BLaER1 treated with 17β-estradiol and CSF1 and Interleukin-3, amounts not matched to agents 10 nM and 100 nM (cell line): ENCODE measurements around the gene IQSEC3.

Source experiments
- H3K27ac ChIP-seq, 11 experiments: shearing (Covaris generic); formaldehyde crosslinking; 2 replicates each; pipeline ENCODE4 v1.8.1; 2022
- H3K27me3 ChIP-seq, 11 experiments: shearing (Covaris generic); formaldehyde crosslinking; 2 replicates each; pipeline ENCODE4 v1.8.1; 2022
- H3K36me3 ChIP-seq, 11 experiments: shearing (Covaris generic); formaldehyde crosslinking; 2 replicates each; pipeline ENCODE4 v1.8.1; 2022
- H3K4me1 ChIP-seq, 10 experiments: shearing (Covaris generic); formaldehyde crosslinking; 2 replicates each; pipeline ENCODE4 v1.8.1; 2022
- H3K4me2 ChIP-seq, 11 experiments: shearing (Covaris generic); formaldehyde crosslinking; 2 replicates each; pipeline ENCODE4 v1.8.1; 2022
- H3K4me3 ChIP-seq, 10 experiments: shearing (Covaris generic); formaldehyde crosslinking; 2 replicates each; pipeline ENCODE4 v1.8.1; 2022
- H3K9ac ChIP-seq, 11 experiments: shearing (Covaris generic); formaldehyde crosslinking; 2 replicates each; pipeline ENCODE4 v1.8.1; 2022
- H3K9me3 ChIP-seq, 11 experiments: shearing (Covaris generic); formaldehyde crosslinking; replicated peaks in 1 of 11; 2 replicates each; pipeline ENCODE4 v1.8.1; 2022
- H4K20me1 ChIP-seq, 11 experiments: shearing (Covaris generic); formaldehyde crosslinking; 2 replicates each; pipeline ENCODE4 v1.8.1; 2022
- Cebpa-rat ChIP-seq, 11 experiments: shearing (Covaris generic); IDR thresholded peaks; 2 replicates each; pipeline ENCODE4 v1.8.1; 2022

The IQSEC3 gene

GRCh38 chr12:177980-178828 lies 111.6 kb downstream of the IQSEC3 start:
- Histone ChIP-seq H3K4me3 (no peak overlapping the region), H3K4me1 (peaks cover 38 to 59% (median 45%) of the 10 kb centered on the region in 10 experiments), H3K36me3 (no peaks in the 10 kb centered on the region), H3K4me2 (no peak overlapping the region), H4K20me1 (no peaks in the 10 kb centered on the region; a peak in 2 of 22 replicates), H3K9me3 (no peaks in the 10 kb centered on the region), H3K9ac (no peak overlapping the region; a peak in 1 of 22 replicates), H3K27me3 (no peaks in the 10 kb centered on the region), H3K27ac (no peak overlapping the region)
- no peak for TF ChIP-seq Cebpa-rat (IDR thresholded peaks at IDR 0.05)

- Histone ChIP-seq H3K27ac (no peak overlapping the region), H3K4me2 (no peak overlapping the region), H3K9me3 (no peaks in the 10 kb centered on the region), H3K9ac (no peak overlapping the region), H3K4me1 (peaks cover 32 to 54% (median 39%) of the 10 kb centered on the region in 10 experiments), H3K27me3 (no peaks in the 10 kb centered on the region), H4K20me1 (no peaks in the 10 kb centered on the region; a peak in 2 of 22 replicates), H3K4me3 (no peak overlapping the region), H3K36me3 (no peaks in the 10 kb centered on the region)
- TF ChIP-seq Cebpa-rat (IDR thresholded peaks at IDR 0.05) = no peak
These were observed 112.2 kb downstream of the IQSEC3 start for GRCh38 chr12:178829-179109.

- TF ChIP-seq Cebpa-rat (IDR thresholded peaks at IDR 0.05) = no peak
- no peaks in the 10 kb centered on the region; a peak in 2 of 22 replicates for H4K20me1 ChIP-seq
- no peaks in the 10 kb centered on the region for H3K9me3 ChIP-seq
- no peak overlapping the region for H3K9ac ChIP-seq
- no peak overlapping the region for H3K27ac ChIP-seq
- H3K27me3 ChIP-seq = no peaks in the 10 kb centered on the region
- H3K4me3 ChIP-seq = no peak overlapping the region
- H3K36me3 ChIP-seq = no peaks in the 10 kb centered on the region
- peak overlapping the region in 2 of 11 experiments; percentile 70 to 72; a peak in 3 of 22 replicates for H3K4me2 ChIP-seq
- H3K4me1 ChIP-seq = peaks cover 27 to 51% (median 34%) of the 10 kb centered on the region in 10 experiments
These were observed 112.7 kb downstream of the IQSEC3 start for GRCh38 chr12:179131-179884.

GRCh38 chr12:179885-180284 lies 113.3 kb downstream of the IQSEC3 start:
- peak overlapping the region in 4 of 11 experiments; percentile 42 to 72 (median 58); a peak in 7 of 22 replicates for H3K4me2 ChIP-seq
- H3K27me3 ChIP-seq = no peaks in the 10 kb centered on the region
- no peak overlapping the region for H3K27ac ChIP-seq

GRCh38 chr12:180445-180844 lies 113.9 kb downstream of the IQSEC3 start:
- H3K27ac ChIP-seq = no peak overlapping the region

More at GRCh38 chr12:179885-180284, 113.3 kb downstream of the IQSEC3 start:
- Histone ChIP-seq H3K4me1 (peaks cover 26 to 55% (median 34%) of the 10 kb centered on the region in 10 experiments), H3K9ac (no peak overlapping the region), H3K9me3 (no peaks in the 10 kb centered on the region), H4K20me1 (no peaks in the 10 kb centered on the region; a peak in 2 of 22 replicates), H3K36me3 (no peaks in the 10 kb centered on the region), H3K4me3 (no peak overlapping the region)
- no peak for TF ChIP-seq Cebpa-rat (IDR thresholded peaks at IDR 0.05)

GRCh38 chr12:181921-182320 lies 115.4 kb downstream of the IQSEC3 start:
- peak overlapping the region in 5 of 11 experiments; percentile 29 to 68 (median 63); a peak in 12 of 22 replicates for H3K4me2 ChIP-seq
- no peaks in the 10 kb centered on the region; a peak in 1 of 22 replicates for H4K20me1 ChIP-seq
- H3K27ac ChIP-seq = no peak overlapping the region
- no peak overlapping the region for H3K4me3 ChIP-seq
- no peaks in the 10 kb centered on the region for H3K36me3 ChIP-seq
- no peaks in the 10 kb centered on the region for H3K9me3 ChIP-seq
- no peaks in the 10 kb centered on the region for H3K27me3 ChIP-seq
- peaks cover 9 to 44% (median 20%) of the 10 kb centered on the region in 10 experiments for H3K4me1 ChIP-seq
- H3K9ac ChIP-seq = peak overlapping the region in 1 of 11 experiments; percentile 20; a peak in 1 of 22 replicates
- no peak for TF ChIP-seq Cebpa-rat (IDR thresholded peaks at IDR 0.05)

More at GRCh38 chr12:180445-180844, 113.9 kb downstream of the IQSEC3 start:
- Histone ChIP-seq H3K36me3 (no peaks in the 10 kb centered on the region), H3K4me1 (peaks cover 24 to 57% (median 34%) of the 10 kb centered on the region in 10 experiments), H3K27me3 (no peaks in the 10 kb centered on the region), H3K9me3 (no peaks in the 10 kb centered on the region), H3K4me2 (peak overlapping the region in 9 of 11 experiments; percentile 6 to 72 (median 41); a peak in 14 of 22 replicates), H3K9ac (no peak overlapping the region), H4K20me1 (no peaks in the 10 kb centered on the region; a peak in 2 of 22 replicates), H3K4me3 (no peak overlapping the region)
- TF ChIP-seq Cebpa-rat (IDR thresholded peaks at IDR 0.05) = no peak

GRCh38 chr12:182381-182892 lies 115.9 kb downstream of the IQSEC3 start:
- no peak for TF ChIP-seq Cebpa-rat (IDR thresholded peaks at IDR 0.05)
- no peaks in the 10 kb centered on the region for H3K36me3 ChIP-seq
- peaks cover 6 to 39% (median 15%) of the 10 kb centered on the region in 10 experiments; a peak in 18 of 20 replicates for H3K4me1 ChIP-seq
- no peaks in the 10 kb centered on the region for H3K27me3 ChIP-seq
- H3K9ac ChIP-seq = peak overlapping the region in 2 of 11 experiments; percentile 20 to 28; a peak in 2 of 22 replicates
- H3K27ac ChIP-seq = peak overlapping the region in 2 of 11 experiments; percentile 6 to 26; a peak in 1 of 22 replicates
- no peaks in the 10 kb centered on the region; a peak in 1 of 22 replicates for H4K20me1 ChIP-seq
- H3K4me3 ChIP-seq = no peak overlapping the region
- H3K4me2 ChIP-seq = peak overlapping the region in 5 of 11 experiments; percentile 29 to 68 (median 63); a peak in 12 of 22 replicates
- H3K9me3 ChIP-seq = peaks cover 0 to 2% (median 0%) of the 10 kb centered on the region in 11 experiments; a peak in 2 of 22 replicates

GRCh38 chr12:184811-185575 lies 118.4 kb downstream of the IQSEC3 start:
- Histone ChIP-seq H3K9me3 (peaks cover 0 to 13% (median 6%) of the 10 kb centered on the region in 11 experiments; a peak in 12 of 22 replicates), H3K4me3 (no peak overlapping the region), H3K27me3 (no peaks in the 10 kb centered on the region), H3K27ac (no peak overlapping the region), H3K4me2 (peak overlapping the region in 1 of 11 experiments; percentile 37; a peak in 3 of 22 replicates), H3K36me3 (no peaks in the 10 kb centered on the region), H4K20me1 (no peaks in the 10 kb centered on the region; a peak in 1 of 22 replicates), H3K4me1 (peaks cover 5 to 33% (median 15%) of the 10 kb centered on the region in 10 experiments; a peak in 18 of 20 replicates), H3K9ac (no peak overlapping the region)
- no peak for TF ChIP-seq Cebpa-rat (IDR thresholded peaks at IDR 0.05)
